ENCODE data around the gene MATK.

- TF ChIP-seq REST (IDR thresholded peaks at IDR 0.05; ENCODE audit: insufficient read depth in 1 of 2, low read depth in 2 of 2, low read length in 1 of 2) = no peak
- no peak for TF ChIP-seq CTCF (IDR thresholded peaks at IDR 0.05)
- no peak for TF ChIP-seq POLR2AphosphoS5 (IDR thresholded peaks at IDR 0.05; ENCODE audit: low read depth, low read length)
Observed at GRCh38 chr19:3798137-3798536, 12.0 kb upstream of the MATK start.

Data from Panc1 (cell line).